Measurements from ENCODE around the gene ELMO1. TPM values are rescaled to one million over a fixed set of nuclear protein-coding genes. Genes with fewer than 3 reads are reported as not detected.

The ELMO1 gene
- total RNA-seq, 1 experiment from 2014 or later: 1.1 TPM

GRCh38 chr7:37448011-37448635 lies 541 bp downstream of the ELMO1 start:
- intact Hi-C loops (cut with micrococcal nuclease): no loop called here
- Histone ChIP-seq H3K36me3 (ENCODE audit: control insufficient read depth in 1 of 2, insufficient read depth in 2 of 2, low read length in 2 of 2) (no peaks in the 10 kb centered on the region), H3K4me2 (ENCODE audit: low read length) (no peak overlapping the region), H3K27me3 (ENCODE audit: insufficient read depth, low read length) (no peaks in the 10 kb centered on the region; the same call in 1 of the 2 replicates), H2AFZ (ENCODE audit: low read depth, low read length, poor library complexity, severe bottlenecking) (no peak overlapping the region), H3K27ac (ENCODE audit: low read depth, low read length) (no peak overlapping the region), H3K79me2 (ENCODE audit: insufficient read depth, low read length) (no peaks in the 10 kb centered on the region), H3K9me3 (ENCODE audit: control insufficient read depth in 1 of 2, insufficient read depth in 1 of 2, low read depth in 1 of 2, low read length in 2 of 2) (no peaks in the 10 kb centered on the region), H3K9ac (ENCODE audit: low read length) (no peak overlapping the region), H3K9me2 (ENCODE audit: insufficient read depth) (no peaks in the 10 kb centered on the region), H3K4me3 (replicated peaks in 1 of 2; ENCODE audit: low read depth in 1 of 2, low read length in 2 of 2) (no peak overlapping the region), H3K4me1 (ENCODE audit: control insufficient read depth in 1 of 2, insufficient read depth in 2 of 2, low read length in 2 of 2) (no peaks in the 10 kb centered on the region), H4K20me1 (ENCODE audit: insufficient read depth) (no peaks in the 10 kb centered on the region)
- ATAC-seq (no peak), DNase-seq (ENCODE audit: low read depth, low spot score) (no peak)
- no TSS peak for BruUV-seq (replicated peaks)
- RAD21 ChIA-PET (ENCODE audit: low non-redundant PET in 1 of 2, low total read pairs in 2 of 2, uncharacterized antibody in 2 of 2, unreplicated experiment in 2 of 2): no interaction called here
- TF ChIP-seq EZH2 (IDR thresholded peaks at IDR 0.05) (no peak), ZFX (IDR thresholded peaks at IDR 0.05) (no peak), ZNF274 (IDR thresholded peaks at IDR 0.05; ENCODE audit: low read depth, low read length) (no peak), RAD21 (IDR thresholded peaks at IDR 0.05; ENCODE audit: low read depth) (no peak), MAX (IDR thresholded peaks at IDR 0.05) (no peak), REST (IDR thresholded peaks at IDR 0.05; ENCODE audit: low read depth) (no peak), YY1 (IDR thresholded peaks at IDR 0.05; ENCODE audit: extremely low read depth, insufficient replicate concordance, low read depth, low read length) (no peak), ELF1 (IDR thresholded peaks at IDR 0.05; ENCODE audit: borderline replicate concordance, low read depth) (no peak), SRF (IDR thresholded peaks at IDR 0.05; ENCODE audit: low read depth) (no peak), TCF7L2 (IDR thresholded peaks at IDR 0.05; ENCODE audit: borderline replicate concordance, extremely low read depth, insufficient read depth, insufficient read length) (no peak), EGR1 (IDR thresholded peaks at IDR 0.05; ENCODE audit: low read depth) (no peak), SIN3A (IDR thresholded peaks at IDR 0.05; ENCODE audit: low read depth) (no peak), POLR2AphosphoS5 (IDR thresholded peaks at IDR 0.05; ENCODE audit: low read depth, low read length) (no peak), SP1 (IDR thresholded peaks at IDR 0.05; ENCODE audit: low read depth) (no peak), CBX3 (IDR thresholded peaks at IDR 0.05; ENCODE audit: low read depth) (no peak), FOSL1 (IDR thresholded peaks at IDR 0.05; ENCODE audit: low read depth) (no peak)
- POLR2A ChIA-PET: no interaction called here
- CTCF ChIA-PET: no interaction called here
